Mesenchymal stem cell (in vitro differentiated cells and primary cell): Measurements from ENCODE around the gene HDAC4.

ENCODE experiments used
- DNase-seq: peaks from one replicate; pipeline ENCODE4 v3.0.0-alpha.2; 2013
- H2AFZ ChIP-seq: one replicate; pipeline ENCODE4 v1.6.1; 2013; ENCODE audit warnings: low read depth, mild to moderate bottlenecking, control low read depth, inconsistent platforms, low read length, moderate library complexity
- H2AK5ac ChIP-seq: 2 replicates; pipeline ENCODE4 v1.6.1; 2013; ENCODE audit warnings: low read length, moderate library complexity, mild to moderate bottlenecking, inconsistent platforms; ENCODE audit not compliant: severe bottlenecking
- H2BK120ac ChIP-seq: one replicate; pipeline ENCODE4 v1.6.1; 2013; ENCODE audit warnings: low read depth, mild to moderate bottlenecking, inconsistent platforms, low read length, moderate library complexity
- H2BK12ac ChIP-seq, 2 experiments: one replicate each; pipeline ENCODE4 v1.6.1; 2013; ENCODE audit warnings: inconsistent platforms in 2 of 2, low read length in 2 of 2, mild to moderate bottlenecking in 2 of 2, moderate library complexity in 2 of 2, control low read depth in 1 of 2
- H2BK15ac ChIP-seq: one replicate; pipeline ENCODE4 v1.6.1; 2013; ENCODE audit warnings: mild to moderate bottlenecking, low read depth, inconsistent platforms; ENCODE audit not compliant: poor library complexity, severe bottlenecking
- H2BK5ac ChIP-seq: 2 replicates; pipeline ENCODE4 v1.6.1; 2013; ENCODE audit warnings: low read depth, mild to moderate bottlenecking, low read length, control low read depth, inconsistent platforms; ENCODE audit not compliant: poor library complexity, severe bottlenecking
- H3K14ac ChIP-seq, 2 experiments: one replicate each; pipeline ENCODE4 v1.6.1; 2013; ENCODE audit warnings: inconsistent platforms in 2 of 2, low read length in 2 of 2, control low read depth in 1 of 2, mild to moderate bottlenecking in 1 of 2, moderate library complexity in 1 of 2
- H3K18ac ChIP-seq, 2 experiments: one replicate each; pipeline ENCODE4 v1.6.1; 2013; ENCODE audit warnings: inconsistent platforms in 2 of 2, low read length in 2 of 2, control low read depth in 1 of 2, low read depth in 1 of 2, mild to moderate bottlenecking in 1 of 2
- H3K23ac ChIP-seq, 2 experiments: one replicate each; pipeline ENCODE4 v1.6.1; 2013; ENCODE audit warnings: inconsistent platforms in 2 of 2, low read length in 2 of 2, mild to moderate bottlenecking in 2 of 2, moderate library complexity in 2 of 2, control low read depth in 1 of 2
- H3K27ac ChIP-seq: 2 replicates; pipeline ENCODE4 v1.5.1; 2013; ENCODE audit warnings: mild to moderate bottlenecking, moderate library complexity, low read length, control low read depth, inconsistent platforms; ENCODE audit not compliant: poor library complexity, severe bottlenecking
- H3K27me3 ChIP-seq, 2 experiments: 2 replicates each; pipeline versions ENCODE4 v1.6.1 to v1.7.0; 2013; ENCODE audit warnings: low read length in 2 of 2, mild to moderate bottlenecking in 2 of 2, moderate library complexity in 2 of 2, control low read depth in 1 of 2, inconsistent platforms in 1 of 2; ENCODE audit not compliant: control insufficient read depth in 1 of 2, insufficient read depth in 1 of 2
- H3K36me3 ChIP-seq, 2 experiments: 2 replicates each; pipeline versions ENCODE4 v1.6.1 to v1.7.0; 2013; ENCODE audit warnings: low read length in 2 of 2, control low read depth in 1 of 2, inconsistent platforms in 1 of 2, low read depth in 1 of 2, mild to moderate bottlenecking in 1 of 2; ENCODE audit not compliant: insufficient read depth in 2 of 2, control insufficient read depth in 1 of 2
- H3K4ac ChIP-seq, 2 experiments: one replicate each; pipeline ENCODE4 v1.6.1; 2013; ENCODE audit warnings: inconsistent platforms in 2 of 2, low read length in 2 of 2, mild to moderate bottlenecking in 2 of 2, moderate library complexity in 2 of 2, control low read depth in 1 of 2, low read depth in 1 of 2
- H3K4me1 ChIP-seq: 2 replicates; pipeline ENCODE4 v1.6.1; 2013; ENCODE audit warnings: low read depth, low read length, control low read depth; ENCODE audit not compliant: control insufficient read depth, insufficient read depth
- H3K4me2 ChIP-seq: 2 replicates; pipeline ENCODE4 v1.6.1; 2013; ENCODE audit warnings: low read length, mild to moderate bottlenecking, inconsistent platforms; ENCODE audit not compliant: poor library complexity, severe bottlenecking
- H3K4me3 ChIP-seq, 2 experiments: 2 replicates each; pipeline versions ENCODE4 v1.5.1 to v1.7.0; 2013; ENCODE audit warnings: low read length in 2 of 2, mild to moderate bottlenecking in 2 of 2, control low read depth in 1 of 2, low read depth in 1 of 2; ENCODE audit not compliant: insufficient read depth in 1 of 2
- H3K79me1 ChIP-seq: replicated peaks from 2 replicates; pipeline ENCODE4 v1.6.1; 2013; ENCODE audit warnings: mild to moderate bottlenecking, control low read depth, low read length, inconsistent platforms; ENCODE audit not compliant: poor library complexity, severe bottlenecking
- H3K9ac ChIP-seq: 2 replicates; pipeline ENCODE4 v1.7.0; 2013; ENCODE audit warnings: mild to moderate bottlenecking, low read length, moderate library complexity
- H3K9me3 ChIP-seq: 2 replicates; pipeline ENCODE4 v1.7.0; 2013; ENCODE audit warnings: mild to moderate bottlenecking, low read length; ENCODE audit not compliant: control insufficient read depth
- H4K8ac ChIP-seq: one replicate; pipeline ENCODE4 v1.6.1; 2013; ENCODE audit warnings: inconsistent platforms, mild to moderate bottlenecking, low read length, moderate library complexity
- H4K91ac ChIP-seq: one replicate; pipeline ENCODE4 v1.6.1; 2013; ENCODE audit warnings: mild to moderate bottlenecking, low read length, inconsistent platforms
- WGBS: methylation state at CpG from one replicate; pipeline ENCODE4 v1.1.7; 2013; ENCODE audit warnings: mixed read lengths; 5-methylcytosine and 5-hydroxymethylcytosine counted together

Gene HDAC4

DNA sequence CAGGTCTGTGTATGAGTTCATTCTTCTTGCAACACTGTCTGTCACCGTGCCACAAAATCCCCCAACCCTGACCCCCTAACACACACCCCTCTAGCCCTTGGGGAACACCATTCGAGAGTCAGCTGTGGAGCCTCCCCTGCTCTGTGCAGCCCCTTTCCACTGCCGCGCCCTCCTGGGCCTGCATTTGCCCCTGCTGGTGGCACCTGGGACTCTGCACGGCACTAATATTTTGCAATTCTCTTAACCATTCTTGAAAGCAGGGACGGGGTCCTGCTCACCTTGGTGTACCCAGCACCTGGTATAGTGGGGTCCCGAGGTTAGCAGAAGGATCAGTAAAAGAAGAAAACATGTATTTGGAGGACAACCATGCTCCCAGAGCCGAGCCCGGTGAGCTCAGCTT, 124.0 kb downstream of the HDAC4 start:
- no peak overlapping the region for H2BK5ac ChIP-seq
- H3K4me1 ChIP-seq: peaks cover 40% of the 10 kb centered on the region
- H4K8ac ChIP-seq: no peak overlapping the region
- H3K9ac ChIP-seq: peak overlapping the region; percentile 93
- 97% methylated on average over 9 of the region's 9 CpGs for WGBS
- H4K91ac ChIP-seq: no peak overlapping the region
- H2AK5ac ChIP-seq: no peak overlapping the region
- no peak overlapping the region for H3K23ac ChIP-seq
- no peak overlapping the region for H3K4ac ChIP-seq
- H3K79me1 ChIP-seq: peaks cover 49% of the 10 kb centered on the region
- DNase-seq: no peak
- H3K18ac ChIP-seq: peak overlapping the region in 1 of 2 experiments; percentile 77
- H2BK120ac ChIP-seq: no peak overlapping the region
- no peak overlapping the region for H2BK15ac ChIP-seq
- no peaks in the 10 kb centered on the region for H3K36me3 ChIP-seq
- H3K4me3 ChIP-seq: no peak overlapping the region
- H3K27me3 ChIP-seq: no peaks in the 10 kb centered on the region
- no peak overlapping the region for H3K14ac ChIP-seq
- no peaks in the 10 kb centered on the region for H3K9me3 ChIP-seq
- no peak overlapping the region for H3K27ac ChIP-seq
- no peak overlapping the region for H3K4me2 ChIP-seq
- no peak overlapping the region for H2AFZ ChIP-seq
- H2BK12ac ChIP-seq: no peak overlapping the region

DNA sequence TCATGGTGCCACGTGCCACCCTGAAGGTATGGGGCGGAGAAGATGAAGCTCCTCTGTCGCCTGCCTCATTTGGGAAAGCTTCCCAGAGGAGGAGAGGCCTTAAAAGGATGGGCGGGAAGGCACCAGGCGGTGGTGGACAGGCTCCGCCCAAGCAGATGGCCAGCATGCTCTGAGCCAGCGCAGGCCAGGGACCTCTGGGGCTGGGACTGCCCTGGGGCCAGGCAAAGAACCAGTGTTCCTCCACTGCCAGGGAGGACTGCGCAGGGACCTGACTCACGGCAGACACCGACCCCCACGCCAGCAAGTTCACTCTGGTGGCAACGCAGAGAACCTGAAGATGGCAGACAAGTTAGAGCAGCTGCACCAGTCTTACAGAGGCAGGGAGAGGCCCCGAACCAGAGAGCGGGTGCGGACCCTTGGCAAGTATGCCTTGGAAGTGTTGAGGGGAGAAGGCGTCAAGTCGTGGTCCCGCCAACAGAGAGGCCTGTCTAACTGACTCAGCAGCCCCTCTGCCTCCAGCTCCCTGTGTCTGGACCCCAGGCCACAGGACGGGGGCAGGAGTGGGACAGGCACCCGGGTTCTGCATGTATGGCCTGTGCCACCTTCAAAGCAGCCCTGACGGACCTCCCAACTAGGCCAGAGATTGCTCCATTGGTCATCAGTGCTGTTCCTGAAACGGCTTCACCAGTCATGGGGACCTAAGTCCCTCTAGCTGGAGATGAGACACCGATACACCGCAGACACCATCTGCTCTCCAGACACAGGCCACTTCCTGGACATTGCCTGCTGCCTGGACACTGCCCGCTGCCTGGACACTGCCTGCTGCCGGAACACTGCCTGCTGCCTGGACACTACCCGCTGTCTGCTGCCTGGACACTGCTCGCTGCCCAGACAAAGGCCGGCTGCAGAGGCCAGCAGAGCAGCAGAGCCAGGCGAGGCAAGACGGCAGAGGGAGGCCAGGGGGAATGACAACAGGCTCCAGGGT, 124.7 kb downstream of the HDAC4 start:
- no peaks in the 10 kb centered on the region for H3K36me3 ChIP-seq

DNA sequence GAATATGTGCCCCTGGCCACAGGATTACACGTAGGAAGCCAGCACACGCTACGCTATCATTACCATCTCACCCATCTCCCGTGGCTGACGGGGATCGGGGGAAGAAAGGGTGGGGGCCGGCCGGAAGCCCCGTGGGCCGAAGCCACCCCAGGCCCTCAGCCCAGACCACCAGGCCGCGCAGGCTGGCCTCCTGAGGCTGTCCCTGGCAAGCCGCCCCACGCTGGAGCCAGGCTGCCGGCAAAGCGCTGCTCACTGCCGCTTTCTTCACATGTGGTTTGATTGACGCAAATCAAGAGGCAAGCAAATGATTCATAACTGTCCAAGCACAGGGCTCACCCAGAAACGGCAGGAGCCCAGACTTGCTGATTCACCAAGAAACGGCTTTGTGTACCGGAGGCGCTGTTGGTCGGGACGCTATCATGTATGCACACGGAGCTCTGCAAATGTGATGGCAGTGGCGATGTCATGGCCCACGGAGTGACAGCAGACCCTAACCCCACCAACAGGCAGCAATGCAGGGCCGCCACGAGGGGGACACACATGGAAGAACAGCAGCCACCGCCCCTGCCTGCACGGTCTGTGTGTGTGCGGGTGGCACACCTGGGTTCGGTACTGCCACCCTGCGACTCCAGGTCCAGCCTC, 125.7 kb downstream of the HDAC4 start:
- Histone ChIP-seq H3K14ac (peak overlapping the region in 1 of 2 experiments; percentile 69), H3K4me3 (peak overlapping the region in 1 of 2 experiments; percentile 72), H3K18ac (peak overlapping the region in 1 of 2 experiments; percentile 70), H2AFZ (no peak overlapping the region), H3K79me1 (peaks cover 55% of the 10 kb centered on the region), H3K27me3 (no peaks in the 10 kb centered on the region), H3K9me3 (no peaks in the 10 kb centered on the region), H2BK15ac (peak overlapping the region; percentile 18), H3K27ac (peak overlapping the region; percentile 8), H3K23ac (no peak overlapping the region), H2BK12ac (peak overlapping the region in 1 of 2 experiments; percentile 15), H4K8ac (peak overlapping the region; percentile 41), H2AK5ac (peak overlapping the region; percentile 33), H3K4me2 (peak overlapping the region; percentile 49), H3K4me1 (peaks cover 36% of the 10 kb centered on the region), H4K91ac (peak overlapping the region; percentile 40), H2BK120ac (no peak overlapping the region), H3K36me3 (no peaks in the 10 kb centered on the region), H3K9ac (peak overlapping the region; percentile 93), H2BK5ac (no peak overlapping the region), H3K4ac (no peak overlapping the region)
- 86% methylated on average over 34 of the region's 34 CpGs for WGBS
- DNase-seq: peak; percentile 69

More for the DNA sequence above, 124.7 kb downstream of the HDAC4 start:
- Histone ChIP-seq H3K23ac (no peak overlapping the region), H3K79me1 (peaks cover 54% of the 10 kb centered on the region), H3K4ac (peak overlapping the region; percentile 11 to 18), H2BK12ac (peak overlapping the region; percentile 56 to 70), H2AFZ (no peak overlapping the region), H3K27me3 (no peaks in the 10 kb centered on the region), H3K4me3 (peak overlapping the region in 1 of 2 experiments; percentile 72), H3K9ac (peak overlapping the region; percentile 93), H3K9me3 (no peaks in the 10 kb centered on the region), H2AK5ac (peak overlapping the region; percentile 33), H3K27ac (no peak overlapping the region), H3K18ac (peak overlapping the region in 1 of 2 experiments; percentile 77), H2BK15ac (no peak overlapping the region), H3K14ac (peak overlapping the region in 1 of 2 experiments; percentile 95), H2BK120ac (no peak overlapping the region), H3K4me2 (no peak overlapping the region), H3K4me1 (peaks cover 40% of the 10 kb centered on the region), H2BK5ac (no peak overlapping the region), H4K91ac (peak overlapping the region; percentile 40), H4K8ac (peak overlapping the region; percentile 14)
- DNase-seq: no peak
- WGBS: 89% methylated on average over 31 of the region's 31 CpGs
